Testis (tissue), 3 donors: Measurements from ENCODE around the gene ATRNL1. TPM values are rescaled to one million over a fixed set of nuclear protein-coding genes. Genes with fewer than 3 reads are reported as not detected.

Experiments used
- DNase-seq: peaks from one replicate; pipeline ENCODE4 v3.0.0-alpha.2; 2019
- H3K27ac ChIP-seq, 2 donors: fragments of 200-600 bp; sonication (generic); one replicate each; pipeline ENCODE4 v1.5.1; 2019
- H3K27me3 ChIP-seq: fragments of 200-600 bp; sonication (generic); one replicate; pipeline ENCODE4 v1.5.1; 2019
- H3K36me3 ChIP-seq: fragments of 200-600 bp; sonication (generic); one replicate; pipeline ENCODE4 v1.5.1; 2017; ENCODE audit warnings: low read depth; ENCODE audit errors: missing control alignments
- H3K4me1 ChIP-seq: fragments of 200-600 bp; sonication (generic); one replicate; pipeline ENCODE4 v1.5.1; 2019
- H3K4me3 ChIP-seq, 2 donors: fragments of 200-600 bp; sonication (generic); one replicate each; pipeline ENCODE4 v1.5.1; 2017 to 2019
- H3K9me3 ChIP-seq: fragments of 200-600 bp; sonication (generic); one replicate; pipeline ENCODE4 v1.5.1; 2017
- POLR2A ChIP-seq: fragments of 450-650 bp; IDR thresholded peaks from one replicate; pipeline ENCODE4 v1.6.1; 2017; ENCODE audit warnings: antibody characterized with exemption, mild to moderate bottlenecking, moderate library complexity
- WGBS, 2 donors: methylation state at CpG; one replicate each; pipeline ENCODE4 v1.1.5; 2018; 5-methylcytosine and 5-hydroxymethylcytosine counted together
- intact Hi-C: fragments of 100-400 bp; cut with DNase I; formaldehyde crosslinking; loops from one replicate; pipeline ENCODE4 v1.15.1; 2023; ENCODE audit warnings: low total_unique reads
- polyA plus RNA-seq: library from polyadenylated mRNA; stranded (reverse); fragments of 350-450 nt; fragmentation: Illumina TruSeq; extraction: RNeasy Lipid Tissue Mini Kit (QIAGEN cat#74804); gene quantifications from one replicate; pipeline ENCODE4 v1.2.3, GENCODE V29; 2014; ENCODE audit warnings: low read depth, low replicate concordance; ENCODE audit not compliant: insufficient read depth
- total RNA-seq, 2 donors: library from RNA; depleted of rRNA; stranded (reverse); fragments of >200 nt; gene quantifications; one replicate each; pipeline ENCODE4 v1.2.3, GENCODE V29; 2016
- TF ChIP-seq, protein P1 (sequence below), 3 experiments: fragments of 450-650 bp in 2 of 3; fragments of 200-600 bp in 1 of 3; sonication (generic) in 1 of 3; IDR thresholded peaks; one replicate each; pipeline ENCODE4 v1.5.1; 2016 to 2019; ENCODE audit warnings: antibody characterized with exemption in 3 of 3, mild to moderate bottlenecking in 2 of 3, moderate library complexity in 1 of 3

The ATRNL1 gene
- total and polyA plus RNA-seq, 3 donors from 2014 or later = 32.4 to 61.3 (median 45.7) TPM

DNA sequence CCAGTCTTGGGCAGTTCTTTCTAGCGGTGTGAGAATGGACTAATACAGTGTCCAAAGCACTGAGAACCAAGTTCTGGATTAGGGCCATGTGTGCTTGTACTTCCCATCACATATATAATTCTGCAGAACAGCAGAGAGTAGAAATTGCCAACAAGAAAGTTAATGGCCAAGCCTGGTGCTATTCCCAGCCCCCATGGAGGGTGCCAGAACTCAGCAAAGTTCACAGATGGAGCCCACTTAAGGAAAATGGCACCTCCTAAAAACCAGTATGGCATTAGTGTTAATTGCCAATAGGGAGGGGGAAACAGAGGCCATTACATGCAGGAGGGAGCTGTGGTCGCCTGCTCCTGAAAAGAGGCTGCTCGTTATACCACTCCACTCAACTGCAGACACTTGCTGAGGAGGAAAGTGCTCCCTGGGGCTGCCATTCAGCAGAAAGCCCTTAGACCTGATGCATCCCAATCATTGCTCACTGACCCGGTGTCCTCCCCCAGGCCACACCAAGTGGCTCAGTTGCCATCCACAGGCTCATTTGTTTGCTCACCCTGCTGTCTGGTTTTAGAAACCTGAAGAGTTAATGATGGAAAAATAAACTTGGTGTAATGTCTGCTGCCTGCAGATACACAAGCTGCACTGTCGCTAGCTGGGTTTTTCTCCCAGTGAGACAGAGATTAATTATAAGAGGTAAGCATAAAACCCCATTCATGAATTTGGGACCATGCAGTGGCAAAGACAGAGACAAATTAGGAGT, 899.2 kb downstream of the ATRNL1 start:
- Histone ChIP-seq H3K9me3 (no peaks in the 10 kb centered on the region), H3K4me1 (no peaks in the 10 kb centered on the region), H3K36me3 (no peaks in the 10 kb centered on the region), H3K27me3 (no peaks in the 10 kb centered on the region), H3K4me3 (no peak overlapping the region), H3K27ac (no peak overlapping the region)
- DNase-seq = no peak
- TF ChIP-seq, protein P1, sequence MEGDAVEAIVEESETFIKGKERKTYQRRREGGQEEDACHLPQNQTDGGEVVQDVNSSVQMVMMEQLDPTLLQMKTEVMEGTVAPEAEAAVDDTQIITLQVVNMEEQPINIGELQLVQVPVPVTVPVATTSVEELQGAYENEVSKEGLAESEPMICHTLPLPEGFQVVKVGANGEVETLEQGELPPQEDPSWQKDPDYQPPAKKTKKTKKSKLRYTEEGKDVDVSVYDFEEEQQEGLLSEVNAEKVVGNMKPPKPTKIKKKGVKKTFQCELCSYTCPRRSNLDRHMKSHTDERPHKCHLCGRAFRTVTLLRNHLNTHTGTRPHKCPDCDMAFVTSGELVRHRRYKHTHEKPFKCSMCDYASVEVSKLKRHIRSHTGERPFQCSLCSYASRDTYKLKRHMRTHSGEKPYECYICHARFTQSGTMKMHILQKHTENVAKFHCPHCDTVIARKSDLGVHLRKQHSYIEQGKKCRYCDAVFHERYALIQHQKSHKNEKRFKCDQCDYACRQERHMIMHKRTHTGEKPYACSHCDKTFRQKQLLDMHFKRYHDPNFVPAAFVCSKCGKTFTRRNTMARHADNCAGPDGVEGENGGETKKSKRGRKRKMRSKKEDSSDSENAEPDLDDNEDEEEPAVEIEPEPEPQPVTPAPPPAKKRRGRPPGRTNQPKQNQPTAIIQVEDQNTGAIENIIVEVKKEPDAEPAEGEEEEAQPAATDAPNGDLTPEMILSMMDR (IDR thresholded peaks at IDR 0.05) = no peak
- TF ChIP-seq POLR2A = no peak
- intact Hi-C loops = no loop called here
- 61 to 64% methylated on average over 5 of the region's 5 CpGs for WGBS, 2 donors

DNA sequence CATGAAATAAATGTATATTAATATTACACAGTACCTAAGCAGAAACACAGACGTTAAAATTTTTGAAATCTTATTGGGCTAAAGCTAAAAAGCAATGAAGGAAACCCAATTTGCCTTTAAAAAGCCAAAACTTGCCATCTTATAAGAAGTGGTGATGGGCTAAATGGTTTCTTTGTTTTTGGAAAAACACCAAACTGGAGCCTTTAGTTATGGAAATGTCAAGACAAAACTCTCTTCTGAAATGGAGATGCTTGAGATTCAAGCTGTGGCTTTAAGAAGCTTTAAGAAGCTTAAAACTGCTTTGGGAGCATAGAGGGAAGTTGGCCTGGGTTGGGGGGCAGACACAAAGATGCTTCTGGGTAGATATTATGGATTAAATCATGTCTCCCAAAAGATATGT, 902.9 kb downstream of the ATRNL1 start:
- no peak overlapping the region for H3K27ac ChIP-seq
- intact Hi-C loops = no loop called here
- no peaks in the 10 kb centered on the region for H3K36me3 ChIP-seq
- no peak overlapping the region for H3K4me3 ChIP-seq
- H3K27me3 ChIP-seq = no peaks in the 10 kb centered on the region
- no peak for DNase-seq
- H3K9me3 ChIP-seq = no peaks in the 10 kb centered on the region
- H3K4me1 ChIP-seq = no peaks in the 10 kb centered on the region
- WGBS, 2 donors = 58 to 61% methylated on average over 1 of the region's 1 CpG
- TF ChIP-seq, protein P1 (IDR thresholded peaks at IDR 0.05) = no peak
- no peak for TF ChIP-seq POLR2A

DNA sequence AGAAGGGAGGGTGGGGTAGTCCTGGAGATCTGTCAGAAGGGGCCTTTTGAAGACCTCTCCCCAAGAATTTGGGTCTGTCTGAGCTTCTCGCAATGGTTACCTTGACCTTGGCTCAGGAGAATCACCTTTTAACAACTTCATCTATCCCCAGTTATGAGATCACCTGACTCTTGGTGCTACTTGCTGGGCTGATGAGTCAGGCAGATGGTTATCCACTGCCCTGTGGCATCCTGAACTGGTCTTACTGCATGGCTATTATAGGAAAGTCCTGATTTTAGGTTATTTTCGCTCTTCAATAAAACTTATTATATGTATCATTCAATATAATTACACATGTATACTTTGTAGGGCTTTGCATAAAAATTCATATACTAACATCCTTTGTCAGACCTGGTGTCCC, 905.1 kb downstream of the ATRNL1 start:
- Histone ChIP-seq H3K4me3 (no peak overlapping the region), H3K27me3 (no peaks in the 10 kb centered on the region), H3K27ac (no peak overlapping the region), H3K36me3 (no peaks in the 10 kb centered on the region), H3K9me3 (no peaks in the 10 kb centered on the region), H3K4me1 (no peaks in the 10 kb centered on the region)
- no peak for DNase-seq
- 92 to 100% methylated on average over 2 of the region's 2 CpGs for WGBS, 2 donors
- intact Hi-C loops = no loop called here
- no peak for TF ChIP-seq POLR2A
- TF ChIP-seq, protein P1 (IDR thresholded peaks at IDR 0.05) = no peak

Other genes with a start within 250 kb of the ATRNL1 start
- 10 to 100 TPM; 43.5 to 44.5 TPM for gene TRUB1, start 155.2 kb upstream of the ATRNL1 start, total RNA-seq
- 33.5 TPM for gene TRUB1, start 155.2 kb upstream of the ATRNL1 start, polyA plus RNA-seq